ENCODE measurements around the gene TMEM263.

- TF ChIP-seq POLR2AphosphoS5 (IDR thresholded peaks at IDR 0.05) (no peak), CTCF (IDR thresholded peaks at IDR 0.05) (no peak)
Observed at GRCh38 chr12:107019546-107019945, 63.8 kb downstream of the TMEM263 start.

Data from breast epithelium (tissue), 3 donors.